ENCODE data around the gene CAMK2D. TPM values are rescaled to one million over a fixed set of nuclear protein-coding genes. Genes with fewer than 3 reads are reported as not detected.

Gene CAMK2D
- total RNA-seq, 1 experiment from 2014 or later = 9.0 TPM

GRCh38 chr4:113433536-113434246 lies 327.8 kb downstream of the CAMK2D start:
- Histone ChIP-seq H2BK20ac (ENCODE audit: low read depth, low read length, poor library complexity, severe bottlenecking) (no peak overlapping the region), H3K9me3 (ENCODE audit: control insufficient read depth, low read depth, low read length) (no peaks in the 10 kb centered on the region), H3K14ac (ENCODE audit: insufficient read depth, low read length) (no peak overlapping the region), H3K4ac (ENCODE audit: low read depth, low read length) (no peak overlapping the region), H4K5ac (ENCODE audit: insufficient read length, low read depth, low read length) (no peak overlapping the region), H2AK5ac (ENCODE audit: insufficient read length, low read length) (no peak overlapping the region), H2AFZ (ENCODE audit: low read length) (no peak overlapping the region), H3K18ac (ENCODE audit: insufficient read length, low read depth, low read length) (no peak overlapping the region), H2BK15ac (ENCODE audit: low read depth, low read length) (no peak overlapping the region), H3K23ac (ENCODE audit: insufficient read length, low read depth, low read length) (no peak overlapping the region), H4K8ac (replicated peaks; ENCODE audit: insufficient read length, low read depth, low read length) (no peak overlapping the region), H3K23me2 (ENCODE audit: insufficient read length, low read depth, low read length, poor library complexity, severe bottlenecking) (no peaks in the 10 kb centered on the region), H2BK120ac (ENCODE audit: low read depth, low read length, poor library complexity, severe bottlenecking) (no peak overlapping the region), H3K27me3 (ENCODE audit: insufficient read depth, low read length) (no peaks in the 10 kb centered on the region), H3K79me2 (ENCODE audit: insufficient read depth, low read length) (no peaks in the 10 kb centered on the region), H2BK5ac (ENCODE audit: insufficient read length, low read length) (no peak overlapping the region), H4K20me1 (ENCODE audit: control insufficient read depth, insufficient read depth, insufficient read length) (no peaks in the 10 kb centered on the region), H3K9ac (ENCODE audit: extremely low read depth, insufficient read length, low read length) (no peak overlapping the region), H3K56ac (ENCODE audit: insufficient read length, low read depth, low read length) (no peak overlapping the region), H3K4me1 (ENCODE audit: insufficient read depth, low read length) (no peaks in the 10 kb centered on the region), H4K91ac (ENCODE audit: insufficient read length, low read depth, low read length) (no peak overlapping the region), H2BK12ac (ENCODE audit: insufficient read length, low read depth, low read length) (no peak overlapping the region), H3T11ph (ENCODE audit: low read length) (no peak overlapping the region), H3K79me1 (ENCODE audit: insufficient read depth, low read depth, low read length, poor library complexity, severe bottlenecking) (no peaks in the 10 kb centered on the region), H3K4me2 (ENCODE audit: insufficient read depth, insufficient read length, low read length) (no peak overlapping the region), H3K27ac (ENCODE audit: insufficient read length, low read depth, low read length) (no peak overlapping the region)
- no peak overlapping the region for H3K4me3 Mint-ChIP-seq
- H3K36me3 Mint-ChIP-seq (ENCODE audit: insufficient read depth in 1 of 3, low read depth in 3 of 3) = peaks cover 6 to 26% (median 17%) of the 10 kb centered on the region in 3 experiments; a peak in 6 of 7 replicates
- DNase-seq = no peak
- TF ChIP-seq, protein P1, sequence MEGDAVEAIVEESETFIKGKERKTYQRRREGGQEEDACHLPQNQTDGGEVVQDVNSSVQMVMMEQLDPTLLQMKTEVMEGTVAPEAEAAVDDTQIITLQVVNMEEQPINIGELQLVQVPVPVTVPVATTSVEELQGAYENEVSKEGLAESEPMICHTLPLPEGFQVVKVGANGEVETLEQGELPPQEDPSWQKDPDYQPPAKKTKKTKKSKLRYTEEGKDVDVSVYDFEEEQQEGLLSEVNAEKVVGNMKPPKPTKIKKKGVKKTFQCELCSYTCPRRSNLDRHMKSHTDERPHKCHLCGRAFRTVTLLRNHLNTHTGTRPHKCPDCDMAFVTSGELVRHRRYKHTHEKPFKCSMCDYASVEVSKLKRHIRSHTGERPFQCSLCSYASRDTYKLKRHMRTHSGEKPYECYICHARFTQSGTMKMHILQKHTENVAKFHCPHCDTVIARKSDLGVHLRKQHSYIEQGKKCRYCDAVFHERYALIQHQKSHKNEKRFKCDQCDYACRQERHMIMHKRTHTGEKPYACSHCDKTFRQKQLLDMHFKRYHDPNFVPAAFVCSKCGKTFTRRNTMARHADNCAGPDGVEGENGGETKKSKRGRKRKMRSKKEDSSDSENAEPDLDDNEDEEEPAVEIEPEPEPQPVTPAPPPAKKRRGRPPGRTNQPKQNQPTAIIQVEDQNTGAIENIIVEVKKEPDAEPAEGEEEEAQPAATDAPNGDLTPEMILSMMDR (conservative IDR thresholded peaks at IDR 0.05) = no peak
- peaks cover 17 to 20% of the 10 kb centered on the region in 2 experiments for H3K9me3 Mint-ChIP-seq
- no peaks in the 10 kb centered on the region for H3K27me3 Mint-ChIP-seq (ENCODE audit: low read depth)
- H3K4me1 Mint-ChIP-seq = peaks cover 8 to 9% of the 10 kb centered on the region in 2 experiments
- no peak overlapping the region for H3K27ac Mint-ChIP-seq
- 100% methylated on average over 1 of the region's 4 CpGs for WGBS (ENCODE audit: extremely low coverage, insufficient read length, low lambda C conversion rate)
